Hepatocyte (in vitro differentiated cells): ENCODE data around the gene ALOX5.

Experiments used
- EZH2 ChIP-seq: fragments of 200-600 bp; sonication (generic); IDR thresholded peaks from 2 replicates; pipeline ENCODE4 v1.6.1; 2016; ENCODE audit warnings: antibody characterized with exemption, mild to moderate bottlenecking, borderline replicate concordance
- TF ChIP-seq, protein P1 (sequence below): fragments of 200-600 bp; sonication (generic); IDR thresholded peaks from 2 replicates; pipeline ENCODE4 v1.5.1; 2016; ENCODE audit warnings: antibody characterized with exemption, mild to moderate bottlenecking; ENCODE audit not compliant: poor library complexity

DNA sequence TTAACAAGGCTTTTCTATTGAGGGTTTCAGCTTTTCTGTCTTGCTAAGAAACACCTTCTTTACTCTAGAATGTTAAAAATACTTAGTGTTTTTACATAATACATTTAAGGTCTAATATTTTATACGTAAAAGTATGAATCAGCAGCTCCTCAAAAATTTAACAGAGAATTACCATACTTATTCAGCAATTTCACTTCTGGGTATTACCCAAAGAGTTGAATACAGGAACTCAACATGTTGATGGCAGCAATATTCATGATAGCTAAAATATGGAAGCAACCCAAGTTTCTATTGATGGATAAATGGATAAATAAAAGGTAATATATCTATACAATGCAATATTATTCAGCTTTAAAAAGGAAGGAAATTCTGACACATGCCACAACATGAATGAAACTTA, 48.9 kb upstream of the ALOX5 start:
- TF ChIP-seq, protein P1, sequence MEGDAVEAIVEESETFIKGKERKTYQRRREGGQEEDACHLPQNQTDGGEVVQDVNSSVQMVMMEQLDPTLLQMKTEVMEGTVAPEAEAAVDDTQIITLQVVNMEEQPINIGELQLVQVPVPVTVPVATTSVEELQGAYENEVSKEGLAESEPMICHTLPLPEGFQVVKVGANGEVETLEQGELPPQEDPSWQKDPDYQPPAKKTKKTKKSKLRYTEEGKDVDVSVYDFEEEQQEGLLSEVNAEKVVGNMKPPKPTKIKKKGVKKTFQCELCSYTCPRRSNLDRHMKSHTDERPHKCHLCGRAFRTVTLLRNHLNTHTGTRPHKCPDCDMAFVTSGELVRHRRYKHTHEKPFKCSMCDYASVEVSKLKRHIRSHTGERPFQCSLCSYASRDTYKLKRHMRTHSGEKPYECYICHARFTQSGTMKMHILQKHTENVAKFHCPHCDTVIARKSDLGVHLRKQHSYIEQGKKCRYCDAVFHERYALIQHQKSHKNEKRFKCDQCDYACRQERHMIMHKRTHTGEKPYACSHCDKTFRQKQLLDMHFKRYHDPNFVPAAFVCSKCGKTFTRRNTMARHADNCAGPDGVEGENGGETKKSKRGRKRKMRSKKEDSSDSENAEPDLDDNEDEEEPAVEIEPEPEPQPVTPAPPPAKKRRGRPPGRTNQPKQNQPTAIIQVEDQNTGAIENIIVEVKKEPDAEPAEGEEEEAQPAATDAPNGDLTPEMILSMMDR = no peak
- no peak for TF ChIP-seq EZH2
